ENCODE measurements around the gene PSMD3.

PSMD3 gene

GRCh38 chr17:40028595-40028994, 48.0 kb downstream of the PSMD3 start:
- Histone ChIP-seq H3K27ac (ENCODE audit: low read length) (no peak overlapping the region), H3K27me3 (ENCODE audit: low read depth, low read length) (no peaks in the 10 kb centered on the region), H3K36me3 (replicated peaks; ENCODE audit: low read depth, low read length) (peaks cover 37% of the 10 kb centered on the region), H3K4me2 (ENCODE audit: low read length) (no peak overlapping the region), H2AFZ (ENCODE audit: low read depth, low read length) (no peak overlapping the region), H3K4me3 (ENCODE audit: low read length) (no peak overlapping the region), H3K79me2 (ENCODE audit: low read length) (no peaks in the 10 kb centered on the region), H4K20me1 (ENCODE audit: insufficient read depth, low read length) (no peaks in the 10 kb centered on the region), H3K9ac (ENCODE audit: low read length) (no peak overlapping the region), H3K4me1 (ENCODE audit: low read length) (no peaks in the 10 kb centered on the region), H3K9me3 (ENCODE audit: insufficient read depth, low read length) (no peaks in the 10 kb centered on the region)
- TF ChIP-seq, protein P1, sequence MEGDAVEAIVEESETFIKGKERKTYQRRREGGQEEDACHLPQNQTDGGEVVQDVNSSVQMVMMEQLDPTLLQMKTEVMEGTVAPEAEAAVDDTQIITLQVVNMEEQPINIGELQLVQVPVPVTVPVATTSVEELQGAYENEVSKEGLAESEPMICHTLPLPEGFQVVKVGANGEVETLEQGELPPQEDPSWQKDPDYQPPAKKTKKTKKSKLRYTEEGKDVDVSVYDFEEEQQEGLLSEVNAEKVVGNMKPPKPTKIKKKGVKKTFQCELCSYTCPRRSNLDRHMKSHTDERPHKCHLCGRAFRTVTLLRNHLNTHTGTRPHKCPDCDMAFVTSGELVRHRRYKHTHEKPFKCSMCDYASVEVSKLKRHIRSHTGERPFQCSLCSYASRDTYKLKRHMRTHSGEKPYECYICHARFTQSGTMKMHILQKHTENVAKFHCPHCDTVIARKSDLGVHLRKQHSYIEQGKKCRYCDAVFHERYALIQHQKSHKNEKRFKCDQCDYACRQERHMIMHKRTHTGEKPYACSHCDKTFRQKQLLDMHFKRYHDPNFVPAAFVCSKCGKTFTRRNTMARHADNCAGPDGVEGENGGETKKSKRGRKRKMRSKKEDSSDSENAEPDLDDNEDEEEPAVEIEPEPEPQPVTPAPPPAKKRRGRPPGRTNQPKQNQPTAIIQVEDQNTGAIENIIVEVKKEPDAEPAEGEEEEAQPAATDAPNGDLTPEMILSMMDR (IDR thresholded peaks at IDR 0.05; ENCODE audit: low read depth, low read length) = no peak
- TF ChIP-seq EZH2phosphoT487 (IDR thresholded peaks at IDR 0.05; ENCODE audit: low read depth) = no peak

- TF ChIP-seq, protein P1 (IDR thresholded peaks at IDR 0.05; ENCODE audit: low read depth, low read length) = no peak
- TF ChIP-seq EZH2phosphoT487 (IDR thresholded peaks at IDR 0.05; ENCODE audit: low read depth) = no peak
- no peak overlapping the region for H3K27ac ChIP-seq (ENCODE audit: low read length)
- no peak overlapping the region for H3K4me3 ChIP-seq (ENCODE audit: low read length)
- peaks cover 28% of the 10 kb centered on the region for H3K36me3 ChIP-seq (replicated peaks; ENCODE audit: low read depth, low read length)
- no peaks in the 10 kb centered on the region for H3K27me3 ChIP-seq (ENCODE audit: low read depth, low read length)
- no peaks in the 10 kb centered on the region for H4K20me1 ChIP-seq (ENCODE audit: insufficient read depth, low read length)
- H3K4me1 ChIP-seq (ENCODE audit: low read length) = peaks cover 14% of the 10 kb centered on the region
- H3K9me3 ChIP-seq (ENCODE audit: insufficient read depth, low read length) = no peaks in the 10 kb centered on the region
- no peaks in the 10 kb centered on the region for H3K79me2 ChIP-seq (ENCODE audit: low read length)
- H2AFZ ChIP-seq (ENCODE audit: low read depth, low read length) = no peak overlapping the region
- H3K4me2 ChIP-seq (ENCODE audit: low read length) = no peak overlapping the region
- no peak overlapping the region for H3K9ac ChIP-seq (ENCODE audit: low read length)
Measured at GRCh38 chr17:40031706-40032105, 51.1 kb downstream of the PSMD3 start.

GRCh38 chr17:40032322-40033320, 52.0 kb downstream of the PSMD3 start:
- Histone ChIP-seq H3K27ac (ENCODE audit: low read length) (no peak overlapping the region), H3K9me3 (ENCODE audit: insufficient read depth, low read length) (no peaks in the 10 kb centered on the region), H3K9ac (ENCODE audit: low read length) (no peak overlapping the region), H2AFZ (ENCODE audit: low read depth, low read length) (no peak overlapping the region), H4K20me1 (ENCODE audit: insufficient read depth, low read length) (no peaks in the 10 kb centered on the region), H3K27me3 (ENCODE audit: low read depth, low read length) (no peaks in the 10 kb centered on the region), H3K4me2 (ENCODE audit: low read length) (no peak overlapping the region), H3K36me3 (replicated peaks; ENCODE audit: low read depth, low read length) (peaks cover 28% of the 10 kb centered on the region), H3K4me1 (ENCODE audit: low read length) (peaks cover 14% of the 10 kb centered on the region), H3K4me3 (ENCODE audit: low read length) (no peak overlapping the region), H3K79me2 (ENCODE audit: low read length) (no peaks in the 10 kb centered on the region)
- TF ChIP-seq EZH2phosphoT487 (IDR thresholded peaks at IDR 0.05; ENCODE audit: low read depth) = no peak
- TF ChIP-seq, protein P1 (IDR thresholded peaks at IDR 0.05; ENCODE audit: low read depth, low read length) = no peak

- Histone ChIP-seq H3K9ac (ENCODE audit: low read length) (no peak overlapping the region), H3K4me1 (ENCODE audit: low read length) (peaks cover 14% of the 10 kb centered on the region), H2AFZ (ENCODE audit: low read depth, low read length) (no peak overlapping the region), H3K79me2 (ENCODE audit: low read length) (no peaks in the 10 kb centered on the region), H3K4me2 (ENCODE audit: low read length) (no peak overlapping the region), H3K36me3 (replicated peaks; ENCODE audit: low read depth, low read length) (peaks cover 26% of the 10 kb centered on the region), H3K9me3 (ENCODE audit: insufficient read depth, low read length) (no peaks in the 10 kb centered on the region), H4K20me1 (ENCODE audit: insufficient read depth, low read length) (no peaks in the 10 kb centered on the region), H3K4me3 (ENCODE audit: low read length) (no peak overlapping the region), H3K27ac (ENCODE audit: low read length) (no peak overlapping the region), H3K27me3 (ENCODE audit: low read depth, low read length) (no peaks in the 10 kb centered on the region)
- TF ChIP-seq, protein P1 (IDR thresholded peaks at IDR 0.05; ENCODE audit: low read depth, low read length) = no peak
- no peak for TF ChIP-seq EZH2phosphoT487 (IDR thresholded peaks at IDR 0.05; ENCODE audit: low read depth)
Measured at GRCh38 chr17:40033339-40033738, 52.7 kb downstream of the PSMD3 start.
